ENCODE measurements around the gene JCAD. TPM values are rescaled to one million over a fixed set of nuclear protein-coding genes. Genes with fewer than 3 reads are reported as not detected.

JCAD gene
- total and polyA plus RNA-seq, 9 of the 15 experiments (the other 6 are each of a cell fraction or from before 2014, with no cell fraction given), result not detected

DNA sequence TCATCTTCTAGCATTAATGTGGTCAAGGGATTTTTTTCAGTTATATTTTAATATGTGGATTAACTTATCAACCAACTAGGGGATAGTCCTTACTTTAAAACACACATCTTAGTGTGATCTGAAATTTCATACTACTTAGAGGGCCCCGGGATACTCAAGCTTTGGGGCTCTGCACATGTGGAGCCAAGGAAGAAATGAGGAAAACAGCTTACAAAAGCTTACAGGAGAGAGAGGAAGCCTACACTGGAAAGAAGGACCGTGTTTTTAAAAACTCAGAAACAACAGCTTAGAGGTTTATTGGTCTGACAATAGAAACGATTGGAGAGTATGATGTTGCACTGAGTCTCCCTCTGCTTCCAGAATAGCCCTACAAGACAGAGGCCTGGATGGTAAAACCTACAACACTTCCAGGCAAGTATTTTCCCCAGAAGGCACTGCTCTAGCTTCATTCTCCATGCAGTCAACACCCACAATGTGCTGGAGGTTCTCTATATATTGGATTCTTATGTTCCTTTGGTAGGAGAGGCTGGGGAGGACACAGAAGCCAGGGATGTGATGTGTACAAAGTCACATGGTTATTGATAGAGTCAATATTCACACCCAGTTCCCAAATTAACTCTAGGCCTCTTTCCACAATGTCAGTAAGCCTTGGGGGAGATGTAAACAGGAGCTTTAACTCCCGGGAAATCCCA lies 47.3 kb downstream of the JCAD start:
- Histone ChIP-seq H3K79me2 (ENCODE audit: control insufficient read depth, insufficient read depth, low read length) (no peaks in the 10 kb centered on the region), H3K4me3 (no peak overlapping the region), H3K27me3 (ENCODE audit: control insufficient read depth in 2 of 2, insufficient read depth in 2 of 2, low read length in 2 of 2) (peaks cover 23 to 25% of the 10 kb centered on the region in 2 experiments; a peak in 4 of 5 replicates), H3K9me1 (ENCODE audit: control insufficient read depth, insufficient read depth, low read length) (no peaks in the 10 kb centered on the region), H3K27ac (ENCODE audit: extremely low read depth, low read depth, low read length) (no peak overlapping the region), H3K36me3 (ENCODE audit: control insufficient read depth, insufficient read depth, low read length) (no peaks in the 10 kb centered on the region), H3K9ac (ENCODE audit: insufficient read depth in 1 of 2, low read depth in 2 of 2, low read length in 2 of 2) (no peak overlapping the region), H3K9me3 (replicated peaks; ENCODE audit: control insufficient read depth, insufficient read depth, low read depth, low read length) (no peaks in the 10 kb centered on the region), H4K20me1 (replicated peaks; ENCODE audit: control insufficient read depth, insufficient read depth, low read length) (no peaks in the 10 kb centered on the region), H2AFZ (ENCODE audit: low read depth, low read length) (no peak overlapping the region), H3K4me1 (replicated peaks in 1 of 2; ENCODE audit: control insufficient read depth in 2 of 2, insufficient read depth in 2 of 2, low read length in 2 of 2) (no peaks in the 10 kb centered on the region), H3K4me2 (ENCODE audit: insufficient read depth, low read length) (no peak overlapping the region)
- WGBS (ENCODE audit: insufficient coverage, low coverage, missing lambda C conversion rate), result 2% methylated on average over 4 of the region's 4 CpGs
- FAIRE-seq (no peak), DNase-seq (ENCODE audit: extremely low read depth in 1 of 4, low spot score in 3 of 4) (no peak), ATAC-seq (no peak)
- ChIA-PET CTCF (ENCODE audit: low intra/inter-chr PET ratio) (no interaction called here), POLR2A (interaction anchor here (0.6 kb wide), 1 partner anchor 638 kb away, joined by 3 read pairs; no protein-coding TSS in a partner anchor)
- intact Hi-C loops (cut with micrococcal nuclease) (loop anchor here (10.0 kb wide), 1 partner anchor 173 kb away; no protein-coding TSS in a partner anchor), in situ Hi-C loops (cut with MboI) (no loop called here)
- BruUV-seq (replicated peaks), result no TSS peak
- no peak for TF ChIP-seq THRAP3 (IDR thresholded peaks at IDR 0.05; ENCODE audit: borderline replicate concordance)
- TF ChIP-seq ZNF354B (CRISPR knock-in tag; IDR thresholded peaks at IDR 0.05), result no peak
- no peak for TF ChIP-seq SOX6 (IDR thresholded peaks at IDR 0.05)
- TF ChIP-seq, protein P1, sequence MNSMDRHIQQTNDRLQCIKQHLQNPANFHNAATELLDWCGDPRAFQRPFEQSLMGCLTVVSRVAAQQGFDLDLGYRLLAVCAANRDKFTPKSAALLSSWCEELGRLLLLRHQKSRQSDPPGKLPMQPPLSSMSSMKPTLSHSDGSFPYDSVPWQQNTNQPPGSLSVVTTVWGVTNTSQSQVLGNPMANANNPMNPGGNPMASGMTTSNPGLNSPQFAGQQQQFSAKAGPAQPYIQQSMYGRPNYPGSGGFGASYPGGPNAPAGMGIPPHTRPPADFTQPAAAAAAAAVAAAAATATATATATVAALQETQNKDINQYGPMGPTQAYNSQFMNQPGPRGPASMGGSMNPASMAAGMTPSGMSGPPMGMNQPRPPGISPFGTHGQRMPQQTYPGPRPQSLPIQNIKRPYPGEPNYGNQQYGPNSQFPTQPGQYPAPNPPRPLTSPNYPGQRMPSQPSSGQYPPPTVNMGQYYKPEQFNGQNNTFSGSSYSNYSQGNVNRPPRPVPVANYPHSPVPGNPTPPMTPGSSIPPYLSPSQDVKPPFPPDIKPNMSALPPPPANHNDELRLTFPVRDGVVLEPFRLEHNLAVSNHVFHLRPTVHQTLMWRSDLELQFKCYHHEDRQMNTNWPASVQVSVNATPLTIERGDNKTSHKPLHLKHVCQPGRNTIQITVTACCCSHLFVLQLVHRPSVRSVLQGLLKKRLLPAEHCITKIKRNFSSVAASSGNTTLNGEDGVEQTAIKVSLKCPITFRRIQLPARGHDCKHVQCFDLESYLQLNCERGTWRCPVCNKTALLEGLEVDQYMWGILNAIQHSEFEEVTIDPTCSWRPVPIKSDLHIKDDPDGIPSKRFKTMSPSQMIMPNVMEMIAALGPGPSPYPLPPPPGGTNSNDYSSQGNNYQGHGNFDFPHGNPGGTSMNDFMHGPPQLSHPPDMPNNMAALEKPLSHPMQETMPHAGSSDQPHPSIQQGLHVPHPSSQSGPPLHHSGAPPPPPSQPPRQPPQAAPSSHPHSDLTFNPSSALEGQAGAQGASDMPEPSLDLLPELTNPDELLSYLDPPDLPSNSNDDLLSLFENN (IDR thresholded peaks at IDR 0.05; ENCODE audit: low read depth in 2 of 2, low read length in 2 of 2), result no peak
- TF ChIP-seq, protein P2, sequence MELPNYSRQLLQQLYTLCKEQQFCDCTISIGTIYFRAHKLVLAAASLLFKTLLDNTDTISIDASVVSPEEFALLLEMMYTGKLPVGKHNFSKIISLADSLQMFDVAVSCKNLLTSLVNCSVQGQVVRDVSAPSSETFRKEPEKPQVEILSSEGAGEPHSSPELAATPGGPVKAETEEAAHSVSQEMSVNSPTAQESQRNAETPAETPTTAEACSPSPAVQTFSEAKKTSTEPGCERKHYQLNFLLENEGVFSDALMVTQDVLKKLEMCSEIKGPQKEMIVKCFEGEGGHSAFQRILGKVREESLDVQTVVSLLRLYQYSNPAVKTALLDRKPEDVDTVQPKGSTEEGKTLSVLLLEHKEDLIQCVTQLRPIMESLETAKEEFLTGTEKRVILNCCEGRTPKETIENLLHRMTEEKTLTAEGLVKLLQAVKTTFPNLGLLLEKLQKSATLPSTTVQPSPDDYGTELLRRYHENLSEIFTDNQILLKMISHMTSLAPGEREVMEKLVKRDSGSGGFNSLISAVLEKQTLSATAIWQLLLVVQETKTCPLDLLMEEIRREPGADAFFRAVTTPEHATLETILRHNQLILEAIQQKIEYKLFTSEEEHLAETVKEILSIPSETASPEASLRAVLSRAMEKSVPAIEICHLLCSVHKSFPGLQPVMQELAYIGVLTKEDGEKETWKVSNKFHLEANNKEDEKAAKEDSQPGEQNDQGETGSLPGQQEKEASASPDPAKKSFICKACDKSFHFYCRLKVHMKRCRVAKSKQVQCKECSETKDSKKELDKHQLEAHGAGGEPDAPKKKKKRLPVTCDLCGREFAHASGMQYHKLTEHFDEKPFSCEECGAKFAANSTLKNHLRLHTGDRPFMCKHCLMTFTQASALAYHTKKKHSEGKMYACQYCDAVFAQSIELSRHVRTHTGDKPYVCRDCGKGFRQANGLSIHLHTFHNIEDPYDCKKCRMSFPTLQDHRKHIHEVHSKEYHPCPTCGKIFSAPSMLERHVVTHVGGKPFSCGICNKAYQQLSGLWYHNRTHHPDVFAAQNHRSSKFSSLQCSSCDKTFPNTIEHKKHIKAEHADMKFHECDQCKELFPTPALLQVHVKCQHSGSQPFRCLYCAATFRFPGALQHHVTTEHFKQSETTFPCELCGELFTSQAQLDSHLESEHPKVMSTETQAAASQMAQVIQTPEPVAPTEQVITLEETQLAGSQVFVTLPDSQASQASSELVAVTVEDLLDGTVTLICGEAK (IDR thresholded peaks at IDR 0.05), result no peak
- TF ChIP-seq, protein P2 (CRISPR knock-in tag; IDR thresholded peaks at IDR 0.05), result no peak
- TF ChIP-seq RBM15 (IDR thresholded peaks at IDR 0.05; ENCODE audit: insufficient read depth, low read length), result no peak

Measured in K562 (cell line).